Ovary (tissue), 9 donors: ENCODE results near the gene COMMD4. TPM values are rescaled to one million over a fixed set of nuclear protein-coding genes. Genes with fewer than 3 reads are reported as not detected.
"Not testable (repeated sequence)": the region's sequence is repeated elsewhere in the genome, so short reads cannot be mapped to it uniquely, and the experiment has no call there.

Experiments
- DNase-seq, 5 donors: peaks; one replicate each; pipeline ENCODE4 v3.0.0-alpha.2; 2019 to 2020
- H3K27ac ChIP-seq, 2 donors: fragments of 200-600 bp; one replicate each; pipeline versions ENCODE4 v1.5.1 to v1.8.0; 2019 to 2022
- H3K27me3 ChIP-seq: fragments of 200-600 bp; one replicate; pipeline ENCODE4 v1.8.0; 2022
- H3K36me3 ChIP-seq: fragments of 200-600 bp; sonication (generic); one replicate; pipeline ENCODE4 v1.5.1; 2019
- H3K4me1 ChIP-seq: one replicate; pipeline ENCODE4 v1.8.1; 2013; ENCODE audit warnings: mild to moderate bottlenecking, moderate library complexity; ENCODE audit not compliant: insufficient read depth
- H3K4me3 ChIP-seq: fragments of 200-600 bp; sonication (generic); one replicate; pipeline ENCODE4 v1.5.1; 2017
- H3K9me3 ChIP-seq, 2 donors: fragments of 200-600 bp in 1 of 2; sonication (generic) in 1 of 2; one replicate each; pipeline versions ENCODE4 v1.5.1 to v1.8.1; 2013 to 2019; ENCODE audit warnings: mild to moderate bottlenecking in 1 of 2, moderate library complexity in 1 of 2
- CTCF ChIP-seq, 3 donors: fragments of 450-650 bp in 2 of 3; fragments of 200-600 bp in 1 of 3; IDR thresholded peaks; one replicate each; pipeline versions ENCODE4 v1.5.1 to v1.8.0; 2016 to 2022; ENCODE audit warnings: antibody characterized with exemption in 3 of 3, mild to moderate bottlenecking in 1 of 3
- EP300 ChIP-seq: sonication (generic); formaldehyde crosslinking; IDR thresholded peaks from one replicate; pipeline ENCODE4 v1.6.1; 2017; ENCODE audit warnings: antibody characterized with exemption
- POLR2A ChIP-seq: fragments of 450-650 bp; IDR thresholded peaks from one replicate; pipeline ENCODE4 v1.6.1; 2017; ENCODE audit warnings: antibody characterized with exemption, mild to moderate bottlenecking, moderate library complexity
- WGBS, 3 donors: extraction: QIAGEN DNeasy Blood & Tissue Kit in 1 of 3; methylation state at CpG; one replicate each; pipeline versions ENCODE4 v1.1.5 to v1.1.7; 2013 to 2017; 5-methylcytosine and 5-hydroxymethylcytosine counted together
- intact Hi-C, 4 donors: fragments of 100-400 bp; cut with DNase I; formaldehyde crosslinking; loops; one replicate each; pipeline versions ENCODE4 v1.11.0 to v1.15.1; 2022 to 2023
- polyA plus RNA-seq, 2 donors: library from polyadenylated mRNA; stranded (reverse); fragments of 200-250 nt in 1 of 2; fragments of 350-450 nt in 1 of 2; fragmentation: Illumina TruSeq in 1 of 2; extraction: RNeasy Lipid Tissue Mini Kit (QIAGEN cat#74804) in 1 of 2; gene quantifications; one replicate each; pipeline ENCODE4 v1.2.3, GENCODE V29; 2013 to 2014
- total RNA-seq, 7 donors: library from RNA; depleted of rRNA in 2 of 7; stranded (reverse); fragments of >200 nt in 2 of 7; fragmentation: NEBNext Ultra II Directional in 3 of 7; extraction: Animal tissue kit (Norgen Biotek cat#: 25700) in 3 of 7; gene quantifications; one replicate each; pipeline versions ENCODE4 v1.1.0 to v1.2.4, GENCODE V29; 2016 to 2023
- donor health status: DM: no; HTN: no; CAD: no; lungs with moderate emphysema.
- donor health status: DM: no; HTN: no; CAD: no.
- donor health status: Bipolar disorder and iron deficiency.
- donor health status: DM: yes; HTN: yes; CAD: no.
- donor health status: DM: no; HTN: no; CAD: no.
- donor health status: DM: yes; HTN: yes; CAD: no.

Gene COMMD4
- total and polyA plus RNA-seq, 9 donors = 12.1 to 67.9 (median 42.0) TPM

- Histone ChIP-seq H3K4me3 (no peak overlapping the region), H3K9me3 (no peaks in the 10 kb centered on the region), H3K27ac (no peak overlapping the region), H3K36me3 (no peaks in the 10 kb centered on the region), H3K4me1 (no peaks in the 10 kb centered on the region), H3K27me3 (no peaks in the 10 kb centered on the region)
- no peak for DNase-seq
- no peak for TF ChIP-seq CTCF (IDR thresholded peaks at IDR 0.05)
- no peak for TF ChIP-seq POLR2A
- TF ChIP-seq EP300 = no peak
- 56 to 72% (median 61%) methylated on average over 3 of the region's 3 CpGs for WGBS, 3 donors
- intact Hi-C loops = loop anchor here in 1 of 4 donors (10.0 kb wide), 1 partner anchor 281 kb away; the partner anchor contains the start of gene PPCDC
Observed at GRCh38 chr15:75306188-75306587, 29.7 kb upstream of the COMMD4 start.

- no peak overlapping the region for H3K27ac ChIP-seq
- no peaks in the 10 kb centered on the region for H3K36me3 ChIP-seq
- no peaks in the 10 kb centered on the region for H3K27me3 ChIP-seq
- no peaks in the 10 kb centered on the region for H3K4me1 ChIP-seq
- no peak for TF ChIP-seq CTCF (IDR thresholded peaks at IDR 0.05)
- no peak for TF ChIP-seq POLR2A
- no peak for TF ChIP-seq EP300
- H3K9me3 ChIP-seq = no peaks in the 10 kb centered on the region
- DNase-seq = peak in 3 of 5 donors; percentile 26 to 64 (median 37)
- no peak overlapping the region for H3K4me3 ChIP-seq
- intact Hi-C loops = loop anchor here in 1 of 4 donors (10.0 kb wide), 1 partner anchor 283 kb away; the partner anchor contains the start of gene PPCDC
- WGBS, 3 donors = 12 to 20% (median 13%) methylated on average over 15 of the region's 15 CpGs
Observed at GRCh38 chr15:75307778-75308390, 28.0 kb upstream of the COMMD4 start.

GRCh38 chr15:75309711-75310110 lies 26.2 kb upstream of the COMMD4 start:
- no peaks in the 10 kb centered on the region for H3K27me3 ChIP-seq
- no peaks in the 10 kb centered on the region for H3K36me3 ChIP-seq
- H3K4me1 ChIP-seq = no peaks in the 10 kb centered on the region
- H3K9me3 ChIP-seq = no peaks in the 10 kb centered on the region
- no peak overlapping the region for H3K4me3 ChIP-seq
- no peak for TF ChIP-seq POLR2A
- no peak overlapping the region for H3K27ac ChIP-seq
- no peak for DNase-seq
- intact Hi-C loops = loop anchor here in 2 of 4 donors (10.0 kb wide), 2 partner anchors 75 to 285 kb away; partner anchors contain the start of gene PPCDC (in 1 of the 2)

- H3K27ac ChIP-seq, H3K9me3 ChIP-seq, H3K27me3 ChIP-seq, H3K36me3 ChIP-seq, H3K4me3 ChIP-seq, H3K4me1 ChIP-seq, DNase-seq: not testable (repeated sequence)
- WGBS, 3 donors = 93 to 100% (median 100%) methylated on average over 1 of the region's 1 CpG
- intact Hi-C loops = loop anchor here in 1 of 4 donors (10.0 kb wide), 1 partner anchor 78 kb away; no protein-coding TSS in a partner anchor
Observed at GRCh38 chr15:75312548-75312947, 23.3 kb upstream of the COMMD4 start.

DNA sequence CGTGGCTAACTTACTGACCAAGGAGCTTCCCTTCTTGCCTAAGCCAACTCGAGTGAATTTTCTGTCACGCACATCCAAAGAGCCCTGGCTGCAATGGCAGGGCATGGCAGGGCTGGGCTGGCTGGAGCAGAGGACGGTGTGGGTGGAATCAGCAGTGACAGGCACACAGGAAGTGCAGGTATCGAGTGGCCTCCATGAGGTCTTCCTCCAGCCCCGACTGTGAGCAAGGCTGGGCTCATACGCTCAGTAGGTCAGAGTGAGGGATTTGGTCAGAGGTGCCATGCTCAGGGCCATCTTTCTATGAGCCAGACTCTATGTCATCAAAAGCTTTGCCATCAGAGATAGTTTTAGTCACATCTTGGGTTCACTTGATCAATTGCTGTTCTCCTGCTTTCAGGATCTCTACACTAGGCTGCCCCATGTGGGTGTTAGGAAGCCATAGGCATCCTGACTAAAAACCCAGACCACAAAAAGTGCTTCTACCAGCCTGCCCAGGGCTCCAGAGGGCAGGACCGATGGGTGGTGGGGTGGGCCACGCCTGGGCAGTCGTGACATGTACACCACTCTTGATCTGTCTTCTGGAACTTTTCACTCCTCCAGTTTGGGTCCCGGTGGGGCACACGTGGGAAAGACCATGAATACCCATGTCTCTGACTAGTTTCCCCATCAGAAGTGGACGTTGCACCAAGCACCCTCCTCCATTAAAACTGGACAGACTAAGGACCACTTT lies 22.6 kb upstream of the COMMD4 start:
- intact Hi-C loops = loop anchor here in 1 of 4 donors (10.0 kb wide), 1 partner anchor 78 kb away; no protein-coding TSS in a partner anchor
- no peak for TF ChIP-seq EP300
- no peak for TF ChIP-seq POLR2A
- TF ChIP-seq CTCF (IDR thresholded peaks at IDR 0.05) = no peak
- Histone ChIP-seq H3K36me3 (no peaks in the 10 kb centered on the region), H3K4me1 (no peaks in the 10 kb centered on the region), H3K27me3 (no peaks in the 10 kb centered on the region), H3K4me3 (no peak overlapping the region), H3K9me3 (no peaks in the 10 kb centered on the region), H3K27ac (no peak overlapping the region)
- DNase-seq = no peak
- WGBS, 3 donors = 86 to 88% (median 86%) methylated on average over 13 of the region's 13 CpGs
